AG04450 (cell line): ENCODE measurements around the gene SMOC1. TPM values are rescaled to one million over a fixed set of nuclear protein-coding genes. Genes with fewer than 3 reads are reported as not detected.

Experiments
- CTCF ChIA-PET: fragments of 300-600, 350-600 bp; formaldehyde crosslinking; extraction: SDS; loops from one replicate; lab custom pipeline; 2022; ENCODE audit warnings: antibody characterized with exemption, inconsistent platforms; lab: Charles Lee
- POLR2A ChIA-PET: fragments of 350-600 bp; formaldehyde crosslinking; extraction: SDS; loops from one replicate; lab custom pipeline; 2021; ENCODE audit warnings: antibody characterized with exemption, inconsistent platforms; lab: Yijun Ruan, JAX
- DNase-seq: peaks from one replicate; pipeline ENCODE4 v3.0.0-alpha.2; 2011; ENCODE audit warnings: low read depth, low spot score
- H3K27ac ChIP-seq: one replicate; pipeline ENCODE4 v1.5.1; 2012; ENCODE audit warnings: low read depth, low read length, control low read depth
- H3K27me3 ChIP-seq: one replicate; pipeline ENCODE4 v1.6.0; 2012; ENCODE audit warnings: low read length; ENCODE audit not compliant: control insufficient read depth, insufficient read depth
- H3K4me3 ChIP-seq: 2 replicates; pipeline ENCODE4 v1.5.1; 2011; ENCODE audit warnings: mild to moderate bottlenecking, low read depth, low read length, control low read depth
- H3K9me3 ChIP-seq: 2 replicates; pipeline ENCODE4 v1.5.1; 2012; ENCODE audit warnings: low read length; ENCODE audit not compliant: control insufficient read depth, insufficient read depth
- polyA plus RNA-seq: library from polyadenylated mRNA; depleted of rRNA; stranded (reverse); fragments of >200 nt; gene quantifications from 2 replicates; pipeline ENCODE4 v1.2.3, GENCODE V29; 2011
- TF ChIP-seq, protein P1 (sequence below): IDR thresholded peaks from 2 replicates; pipeline ENCODE4 v1.5.1; 2011; ENCODE audit warnings: low read depth, low read length, control low read depth, inconsistent platforms

Gene SMOC1
- polyA plus RNA-seq, 1 experiment: 19.2 TPM

DNA sequence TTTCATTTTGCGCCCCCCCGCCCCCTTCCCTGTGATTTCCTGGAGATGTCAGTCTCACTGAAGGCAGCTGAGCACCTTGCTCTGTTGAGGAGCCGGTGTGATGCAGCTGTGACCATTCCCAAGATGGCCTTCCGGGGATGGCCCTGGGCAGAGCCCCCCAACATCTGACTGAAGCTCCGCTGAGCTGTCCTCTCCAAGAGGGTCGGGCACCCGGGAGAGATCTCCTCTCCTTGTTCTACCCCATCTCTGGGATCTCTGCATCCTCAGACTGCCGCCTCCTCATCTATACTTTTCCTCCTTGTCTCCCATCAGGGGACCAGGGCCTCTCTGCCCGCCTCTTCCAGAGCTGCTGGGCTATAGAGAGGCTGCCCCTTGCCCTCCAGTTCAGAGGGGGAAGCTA is 965 bp upstream of the SMOC1 start:
- Histone ChIP-seq H3K27ac (no peak overlapping the region), H3K4me3 (no peak overlapping the region), H3K9me3 (no peaks in the 10 kb centered on the region), H3K27me3 (peaks cover 7% of the 10 kb centered on the region)
- no peak for DNase-seq
- ChIA-PET POLR2A (interaction anchor here (0.7 kb wide), 1 partner anchor 11 kb away, joined by 3 read pairs; no protein-coding TSS in a partner anchor), CTCF (interaction anchor here (0.9 to 4.4 kb wide), 13 partner anchors 9 to 196 kb away, joined by 3 to 46 read pairs (median 3); no protein-coding TSS in a partner anchor)
- TF ChIP-seq, protein P1, sequence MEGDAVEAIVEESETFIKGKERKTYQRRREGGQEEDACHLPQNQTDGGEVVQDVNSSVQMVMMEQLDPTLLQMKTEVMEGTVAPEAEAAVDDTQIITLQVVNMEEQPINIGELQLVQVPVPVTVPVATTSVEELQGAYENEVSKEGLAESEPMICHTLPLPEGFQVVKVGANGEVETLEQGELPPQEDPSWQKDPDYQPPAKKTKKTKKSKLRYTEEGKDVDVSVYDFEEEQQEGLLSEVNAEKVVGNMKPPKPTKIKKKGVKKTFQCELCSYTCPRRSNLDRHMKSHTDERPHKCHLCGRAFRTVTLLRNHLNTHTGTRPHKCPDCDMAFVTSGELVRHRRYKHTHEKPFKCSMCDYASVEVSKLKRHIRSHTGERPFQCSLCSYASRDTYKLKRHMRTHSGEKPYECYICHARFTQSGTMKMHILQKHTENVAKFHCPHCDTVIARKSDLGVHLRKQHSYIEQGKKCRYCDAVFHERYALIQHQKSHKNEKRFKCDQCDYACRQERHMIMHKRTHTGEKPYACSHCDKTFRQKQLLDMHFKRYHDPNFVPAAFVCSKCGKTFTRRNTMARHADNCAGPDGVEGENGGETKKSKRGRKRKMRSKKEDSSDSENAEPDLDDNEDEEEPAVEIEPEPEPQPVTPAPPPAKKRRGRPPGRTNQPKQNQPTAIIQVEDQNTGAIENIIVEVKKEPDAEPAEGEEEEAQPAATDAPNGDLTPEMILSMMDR: no peak

DNA sequence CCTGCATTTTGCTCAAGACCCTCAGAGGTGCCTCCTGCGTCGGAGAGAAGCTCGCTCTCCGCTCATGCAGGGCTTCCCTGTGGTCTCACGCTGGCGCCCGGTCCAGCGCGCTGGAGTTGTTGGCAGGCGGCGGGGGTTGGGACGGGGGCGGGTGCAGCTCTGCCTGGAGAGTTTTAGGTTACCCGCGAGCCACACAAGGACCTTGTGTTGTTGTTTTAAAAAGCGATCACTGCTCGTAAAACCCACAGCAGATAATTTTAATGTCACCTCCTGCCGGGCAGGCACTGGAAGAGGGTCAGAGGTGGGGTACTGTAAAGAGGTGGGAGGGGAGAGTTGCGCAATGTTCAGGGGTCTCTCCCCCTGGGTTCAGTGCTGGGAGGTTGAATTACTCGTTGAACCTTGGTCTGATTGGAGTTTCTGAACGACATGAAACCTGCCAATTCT is 850 bp downstream of the SMOC1 start:
- no peak overlapping the region for H3K27ac ChIP-seq
- H3K27me3 ChIP-seq: peaks cover 7% of the 10 kb centered on the region
- H3K9me3 ChIP-seq: no peaks in the 10 kb centered on the region
- DNase-seq: no peak
- TF ChIP-seq, protein P1: no peak
- H3K4me3 ChIP-seq: peak overlapping the region; percentile 70
- ChIA-PET CTCF (interaction anchor here (0.6 to 4.4 kb wide), 3 partner anchors 22 to 148 kb away, joined by 4 to 46 read pairs (median 4); no protein-coding TSS in a partner anchor), POLR2A (interaction anchor here (1.0 to 2.1 kb wide), 2 partner anchors 48 to 113 kb away, joined by 3 to 7 read pairs; partner anchors contain the start of gene SRSF5)

DNA sequence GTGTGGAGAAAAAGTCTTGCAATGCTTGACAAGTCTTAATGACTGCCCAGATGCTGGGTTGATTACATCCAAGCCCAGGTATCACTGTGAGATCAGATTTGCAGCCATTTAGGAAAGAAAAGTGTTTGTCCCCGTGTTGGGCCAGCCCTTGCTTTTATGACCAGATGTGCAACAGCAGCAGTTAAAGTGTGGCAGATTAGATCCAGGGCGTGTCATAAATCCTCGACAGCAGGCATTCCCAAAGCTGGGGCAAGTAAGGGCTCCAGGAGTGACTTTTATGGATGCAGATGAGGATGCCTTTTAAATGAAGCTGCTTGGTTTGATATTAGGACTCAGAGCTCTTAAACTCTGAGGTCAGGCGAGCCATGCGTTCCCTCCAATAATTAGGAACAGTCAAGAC is 1.7 kb downstream of the SMOC1 start:
- TF ChIP-seq, protein P1: no peak
- H3K27me3 ChIP-seq: peaks cover 7% of the 10 kb centered on the region
- peak overlapping the region; percentile 70 for H3K4me3 ChIP-seq
- no peak overlapping the region for H3K27ac ChIP-seq
- H3K9me3 ChIP-seq: no peaks in the 10 kb centered on the region
- ChIA-PET CTCF (interaction anchor here (1.0 to 1.6 kb wide), 3 partner anchors 17 to 147 kb away, joined by 4 to 5 read pairs (median 4); no protein-coding TSS in a partner anchor), POLR2A (no interaction called here)
- DNase-seq: no peak

DNA sequence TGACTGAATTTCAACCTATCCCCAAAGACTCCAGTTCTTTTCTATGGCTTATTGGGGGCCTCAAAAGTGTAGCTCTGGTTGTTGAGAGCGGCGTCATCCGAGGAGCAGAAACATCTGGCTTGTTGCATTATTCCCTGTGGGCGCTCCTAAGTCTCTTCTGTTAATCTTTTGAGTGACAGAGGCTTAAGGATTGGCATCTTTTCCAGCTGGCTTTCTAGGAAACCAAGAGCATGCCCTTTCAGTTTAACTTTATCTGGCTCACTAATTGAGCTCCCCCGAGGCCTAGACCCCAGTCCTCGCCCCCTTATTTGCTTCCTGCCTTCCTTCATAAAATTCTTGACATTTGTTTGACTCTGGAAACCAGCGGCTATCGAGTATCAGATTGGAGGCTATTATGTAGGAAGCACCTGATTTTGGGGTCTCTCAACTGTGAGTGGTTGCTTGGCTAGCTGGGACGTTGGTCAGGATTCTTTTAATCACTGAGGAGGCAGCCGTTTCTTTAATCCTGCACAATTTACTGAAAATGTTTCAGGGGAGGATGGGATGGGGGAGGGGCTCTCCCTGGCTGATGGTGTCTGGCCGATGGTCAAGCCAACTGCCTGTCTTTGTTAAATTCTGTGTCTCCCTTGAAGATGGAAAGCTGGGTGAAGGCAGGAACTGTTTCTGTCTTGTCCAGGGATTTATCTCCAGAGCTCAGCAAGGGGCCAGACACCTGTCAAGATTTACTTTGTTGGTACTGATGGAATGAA is 3.1 kb downstream of the SMOC1 start:
- ChIA-PET CTCF (interaction anchor here (0.7 to 1.6 kb wide), 3 partner anchors 18 to 1025 kb away, joined by 3 to 4 read pairs (median 3); partner anchors contain the start of gene PCNX1), POLR2A (interaction anchor here (1.0 kb wide), 1 partner anchor 49 kb away, joined by 3 read pairs; no protein-coding TSS in a partner anchor)
- Histone ChIP-seq H3K9me3 (0 out of 2 replicates have a peak, but pooled peaks cover 3% of the 10 kb centered on the region), H3K4me3 (no peak overlapping the region), H3K27me3 (peaks cover 7% of the 10 kb centered on the region), H3K27ac (no peak overlapping the region)
- TF ChIP-seq, protein P1: no peak
- no peak for DNase-seq

DNA sequence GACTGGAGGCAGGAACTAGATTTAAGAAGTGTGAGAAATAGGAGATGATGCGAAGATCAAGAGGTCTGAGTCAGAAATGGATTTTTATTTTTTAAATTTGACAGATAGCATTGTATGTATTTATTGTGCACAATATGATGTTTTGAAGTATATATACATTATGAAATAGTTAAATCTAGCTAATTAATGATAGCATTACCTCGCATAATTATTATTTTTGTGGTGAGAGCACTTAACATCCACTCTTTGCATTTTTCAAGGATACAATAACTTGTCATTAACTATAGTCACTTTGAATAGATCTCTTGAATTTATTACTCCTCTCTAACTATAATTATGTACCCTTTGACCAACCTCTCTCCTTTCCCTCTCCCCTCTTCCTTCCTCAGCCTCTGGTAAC is 3.7 kb downstream of the SMOC1 start:
- H3K27ac ChIP-seq: no peak overlapping the region
- TF ChIP-seq, protein P1: no peak
- 0 out of 2 replicates have a peak, but pooled peaks cover 3% of the 10 kb centered on the region for H3K9me3 ChIP-seq
- no peak overlapping the region for H3K4me3 ChIP-seq
- DNase-seq: no peak
- peaks cover 7% of the 10 kb centered on the region for H3K27me3 ChIP-seq
- ChIA-PET POLR2A (no interaction called here), CTCF (interaction anchor here (0.7 kb wide), 1 partner anchor 1024 kb away, joined by 3 read pairs; the partner anchor contains the start of gene PCNX1)
